ENCODE results near the gene PARP1.

The PARP1 gene

DNA sequence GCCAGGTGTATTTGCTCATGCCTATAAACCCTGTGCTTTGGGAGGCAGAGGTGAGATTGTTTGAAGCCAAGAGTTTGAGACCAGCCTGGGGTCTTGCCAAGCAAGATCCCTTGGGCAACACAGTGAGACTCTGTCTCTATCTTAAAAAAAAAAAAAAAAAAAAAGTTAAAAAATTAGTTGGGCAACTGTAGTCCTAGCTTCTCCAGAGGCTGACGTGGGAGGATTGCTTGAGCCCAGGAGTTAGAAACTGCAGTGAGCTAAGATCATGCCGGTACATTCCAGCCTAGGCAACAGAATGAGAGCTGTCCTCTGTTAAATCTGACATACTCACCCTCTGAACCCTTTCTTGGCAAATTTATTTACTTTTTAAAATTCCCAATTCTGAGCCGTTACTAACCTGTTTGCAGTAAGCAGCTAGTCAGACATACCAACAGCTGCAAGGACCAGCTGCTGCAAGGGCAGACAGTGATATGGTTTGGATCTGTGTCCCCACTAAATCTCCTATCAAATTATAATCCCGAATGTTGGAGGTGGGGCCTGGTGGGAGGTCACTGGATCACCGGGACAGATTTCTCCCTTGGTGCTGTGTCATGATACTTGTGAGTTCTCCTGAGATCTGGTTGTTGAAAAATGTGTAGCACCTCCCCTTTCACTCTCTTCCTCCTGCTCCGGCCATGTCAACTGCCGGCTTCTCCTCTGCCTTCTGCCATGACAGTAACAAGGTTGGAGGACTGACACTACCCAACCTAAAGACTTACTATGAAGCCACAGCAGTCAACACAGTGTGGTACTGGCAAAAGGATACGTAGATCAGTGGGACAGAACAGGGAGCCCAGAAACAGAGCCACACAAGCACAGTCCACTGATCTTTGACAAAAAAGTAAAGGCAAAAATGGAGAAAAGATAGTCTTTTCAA lies 10.6 kb downstream of the PARP1 start:
- H3K4me1 ChIP-seq (ENCODE audit: control extremely low read depth in 1 of 4, control insufficient read depth in 4 of 4, insufficient read depth in 4 of 4, low read length in 3 of 4): no peaks in the 10 kb centered on the region
- ChIA-PET CTCF (interaction anchor here (3.5 kb wide), 1 partner anchor 10 kb away, joined by 16 read pairs; the partner anchor contains the start of gene PARP1), POLR2A (no interaction called here)
- no peaks in the 10 kb centered on the region for H3K27me3 ChIP-seq (replicated peaks in 2 of 5; ENCODE audit: control insufficient read depth in 4 of 5, insufficient read depth in 5 of 5, low read length in 4 of 5)
- no peak overlapping the region for H3K4me3 ChIP-seq (ENCODE audit: control insufficient read depth in 1 of 7, extremely low read depth in 1 of 7, insufficient read depth in 4 of 7, low read depth in 2 of 7, low read length in 6 of 7)
- no peaks in the 10 kb centered on the region for H3K9me3 ChIP-seq (ENCODE audit: control extremely low read depth in 1 of 5, control insufficient read depth in 4 of 5, insufficient read depth in 2 of 5, low read depth in 1 of 5, low read length in 4 of 5)
- H3K27ac ChIP-seq (ENCODE audit: insufficient read depth in 1 of 2, low read depth in 1 of 2, low read length in 2 of 2, poor library complexity in 1 of 2, severe bottlenecking in 2 of 2): no peak overlapping the region
- peaks cover 24 to 88% (median 58%) of the 10 kb centered on the region in 4 experiments for H3K36me3 ChIP-seq (ENCODE audit: control insufficient read depth in 4 of 4, insufficient read depth in 4 of 4, low read length in 3 of 4)
- DNase-seq: no peak
- WGBS (ENCODE audit: insufficient coverage): 87% methylated on average over 4 of the region's 8 CpGs

DNA sequence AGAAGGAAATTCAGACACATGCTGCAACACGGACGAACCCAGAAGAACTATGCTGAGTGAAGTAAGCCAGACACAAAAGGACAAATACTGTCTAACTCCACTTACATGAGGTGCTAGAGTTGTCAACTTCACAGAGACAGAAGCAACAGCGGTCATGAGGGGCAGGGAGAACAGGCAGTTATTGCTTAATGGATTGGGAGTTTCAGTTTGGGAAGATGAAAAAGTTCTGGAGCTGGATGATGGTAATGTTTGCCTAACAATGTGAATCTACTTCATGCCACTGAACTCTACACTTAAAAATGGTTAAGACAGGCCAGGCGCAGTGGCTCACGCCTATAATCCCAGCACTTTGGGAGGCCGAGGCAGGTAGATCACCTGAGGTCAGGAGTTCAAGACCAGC lies 12.1 kb downstream of the PARP1 start:
- ChIA-PET CTCF (interaction anchor here (3.5 kb wide), 1 partner anchor 12 kb away, joined by 16 read pairs; the partner anchor contains the start of gene PARP1), POLR2A (no interaction called here)
- no peak overlapping the region for H3K4me3 ChIP-seq (ENCODE audit: control insufficient read depth in 1 of 7, extremely low read depth in 1 of 7, insufficient read depth in 4 of 7, low read depth in 2 of 7, low read length in 6 of 7)
- peaks cover 26 to 88% (median 56%) of the 10 kb centered on the region in 4 experiments for H3K36me3 ChIP-seq (ENCODE audit: control insufficient read depth in 4 of 4, insufficient read depth in 4 of 4, low read length in 3 of 4)
- no peak overlapping the region for H3K27ac ChIP-seq (ENCODE audit: insufficient read depth in 1 of 2, low read depth in 1 of 2, low read length in 2 of 2, poor library complexity in 1 of 2, severe bottlenecking in 2 of 2)
- 90% methylated on average over 2 of the region's 6 CpGs for WGBS (ENCODE audit: insufficient coverage)
- H3K4me1 ChIP-seq (ENCODE audit: control extremely low read depth in 1 of 4, control insufficient read depth in 4 of 4, insufficient read depth in 4 of 4, low read length in 3 of 4): no peaks in the 10 kb centered on the region
- no peak for DNase-seq
- H3K9me3 ChIP-seq (ENCODE audit: control extremely low read depth in 1 of 5, control insufficient read depth in 4 of 5, insufficient read depth in 2 of 5, low read depth in 1 of 5, low read length in 4 of 5): no peaks in the 10 kb centered on the region
- no peaks in the 10 kb centered on the region for H3K27me3 ChIP-seq (replicated peaks in 2 of 5; ENCODE audit: control insufficient read depth in 4 of 5, insufficient read depth in 5 of 5, low read length in 4 of 5)

DNA sequence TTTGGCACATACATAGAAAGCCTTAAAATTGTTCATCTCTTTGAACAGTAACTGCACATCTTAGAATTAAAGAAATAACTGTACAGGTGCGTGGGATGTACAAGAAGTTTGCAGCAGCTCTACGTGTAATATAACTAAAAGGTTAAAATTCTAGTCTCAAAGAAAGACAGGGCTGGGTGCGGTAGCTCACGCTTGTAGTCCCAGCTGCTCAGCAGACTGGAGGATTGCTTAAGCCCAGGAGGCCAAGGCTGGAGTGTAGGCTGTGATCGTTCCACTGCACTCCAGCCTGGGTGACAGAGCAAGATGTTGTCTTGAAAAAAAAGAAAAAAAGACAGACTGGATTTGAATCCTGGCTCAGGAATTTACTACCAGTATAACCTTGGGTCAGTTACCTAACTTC lies 13.4 kb downstream of the PARP1 start:
- DNase-seq: no peak
- WGBS (ENCODE audit: insufficient coverage): 97% methylated on average over 5 of the region's 5 CpGs
- ChIA-PET POLR2A (no interaction called here), CTCF (interaction anchor here (2.0 kb wide), 1 partner anchor 12 kb away, joined by 4 read pairs; no protein-coding TSS in a partner anchor)
- Histone ChIP-seq H3K36me3 (ENCODE audit: control insufficient read depth in 4 of 4, insufficient read depth in 4 of 4, low read length in 3 of 4) (peaks cover 28 to 89% (median 56%) of the 10 kb centered on the region in 4 experiments), H3K4me3 (ENCODE audit: control insufficient read depth in 1 of 7, extremely low read depth in 1 of 7, insufficient read depth in 4 of 7, low read depth in 2 of 7, low read length in 6 of 7) (no peak overlapping the region), H3K9me3 (ENCODE audit: control extremely low read depth in 1 of 5, control insufficient read depth in 4 of 5, insufficient read depth in 2 of 5, low read depth in 1 of 5, low read length in 4 of 5) (no peaks in the 10 kb centered on the region), H3K4me1 (ENCODE audit: control extremely low read depth in 1 of 4, control insufficient read depth in 4 of 4, insufficient read depth in 4 of 4, low read length in 3 of 4) (no peaks in the 10 kb centered on the region), H3K27me3 (replicated peaks in 2 of 5; ENCODE audit: control insufficient read depth in 4 of 5, insufficient read depth in 5 of 5, low read length in 4 of 5) (no peaks in the 10 kb centered on the region), H3K27ac (ENCODE audit: insufficient read depth in 1 of 2, low read depth in 1 of 2, low read length in 2 of 2, poor library complexity in 1 of 2, severe bottlenecking in 2 of 2) (no peak overlapping the region)

DNA sequence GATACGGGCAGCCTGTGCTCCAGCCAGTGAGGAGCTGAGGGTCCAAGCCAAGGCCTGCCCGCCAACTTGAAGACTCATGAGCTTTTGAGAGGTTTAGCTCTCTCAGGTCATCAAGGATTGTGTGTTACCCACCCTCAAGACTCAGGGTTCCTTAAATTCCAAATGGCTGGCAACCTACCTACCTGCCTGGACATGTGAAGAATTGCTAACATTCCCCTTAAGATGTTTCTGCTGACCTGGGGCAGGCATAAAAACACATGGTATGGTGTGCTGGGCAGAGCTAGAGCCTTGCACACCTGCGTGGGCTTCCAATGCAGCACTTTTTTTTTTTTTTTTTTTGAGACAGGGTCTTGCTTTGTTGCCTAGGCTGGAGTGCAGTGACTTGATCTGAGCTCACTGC lies 17.2 kb downstream of the PARP1 start:
- no peak for DNase-seq
- Histone ChIP-seq H3K27ac (ENCODE audit: insufficient read depth in 1 of 2, low read depth in 1 of 2, low read length in 2 of 2, poor library complexity in 1 of 2, severe bottlenecking in 2 of 2) (no peak overlapping the region), H3K27me3 (replicated peaks in 2 of 5; ENCODE audit: control insufficient read depth in 4 of 5, insufficient read depth in 5 of 5, low read length in 4 of 5) (no peaks in the 10 kb centered on the region), H3K9me3 (ENCODE audit: control extremely low read depth in 1 of 5, control insufficient read depth in 4 of 5, insufficient read depth in 2 of 5, low read depth in 1 of 5, low read length in 4 of 5) (no peaks in the 10 kb centered on the region), H3K4me3 (ENCODE audit: control insufficient read depth in 1 of 7, extremely low read depth in 1 of 7, insufficient read depth in 4 of 7, low read depth in 2 of 7, low read length in 6 of 7) (no peak overlapping the region), H3K4me1 (ENCODE audit: control extremely low read depth in 1 of 4, control insufficient read depth in 4 of 4, insufficient read depth in 4 of 4, low read length in 3 of 4) (no peaks in the 10 kb centered on the region), H3K36me3 (ENCODE audit: control insufficient read depth in 4 of 4, insufficient read depth in 4 of 4, low read length in 3 of 4) (peaks cover 39 to 95% (median 69%) of the 10 kb centered on the region in 4 experiments)
- ChIA-PET CTCF (interaction anchor here (0.8 to 1.9 kb wide), 3 partner anchors 10 to 14 kb away, joined by 3 to 6 read pairs (median 6); no protein-coding TSS in a partner anchor), POLR2A (no interaction called here)
- WGBS (ENCODE audit: insufficient coverage): 96% methylated on average over 2 of the region's 3 CpGs

DNA sequence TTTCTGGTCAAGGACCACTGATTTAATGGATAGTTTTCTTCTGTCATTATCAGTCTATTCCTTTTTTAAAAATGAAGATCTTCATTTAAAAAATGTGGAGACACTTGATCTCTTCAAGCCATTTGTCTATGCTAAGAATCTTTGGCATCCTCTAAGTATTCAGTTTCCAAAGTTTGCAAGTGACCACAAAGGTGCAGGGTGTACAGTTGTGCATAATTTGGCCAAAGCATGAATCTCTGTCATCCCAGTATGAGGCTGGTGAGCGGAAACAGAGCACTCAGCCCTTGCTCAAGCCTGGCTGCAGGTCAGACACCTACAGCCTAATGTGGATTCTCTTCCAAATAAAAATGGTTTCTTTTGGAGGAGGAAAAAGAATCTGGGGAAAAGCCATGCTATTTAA lies 19.8 kb downstream of the PARP1 start:
- DNase-seq: no peak
- Histone ChIP-seq H3K36me3 (ENCODE audit: control insufficient read depth in 4 of 4, insufficient read depth in 4 of 4, low read length in 3 of 4) (peaks cover 44 to 100% (median 74%) of the 10 kb centered on the region in 4 experiments), H3K27ac (ENCODE audit: insufficient read depth in 1 of 2, low read depth in 1 of 2, low read length in 2 of 2, poor library complexity in 1 of 2, severe bottlenecking in 2 of 2) (no peak overlapping the region), H3K4me1 (ENCODE audit: control extremely low read depth in 1 of 4, control insufficient read depth in 4 of 4, insufficient read depth in 4 of 4, low read length in 3 of 4) (no peaks in the 10 kb centered on the region), H3K27me3 (replicated peaks in 2 of 5; ENCODE audit: control insufficient read depth in 4 of 5, insufficient read depth in 5 of 5, low read length in 4 of 5) (no peaks in the 10 kb centered on the region), H3K9me3 (ENCODE audit: control extremely low read depth in 1 of 5, control insufficient read depth in 4 of 5, insufficient read depth in 2 of 5, low read depth in 1 of 5, low read length in 4 of 5) (no peaks in the 10 kb centered on the region), H3K4me3 (ENCODE audit: control insufficient read depth in 1 of 7, extremely low read depth in 1 of 7, insufficient read depth in 4 of 7, low read depth in 2 of 7, low read length in 6 of 7) (no peak overlapping the region)
- POLR2A ChIA-PET: no interaction called here
- WGBS (ENCODE audit: insufficient coverage): 86% methylated on average over 1 of the region's 1 CpG
- CTCF ChIA-PET: no interaction called here

DNA sequence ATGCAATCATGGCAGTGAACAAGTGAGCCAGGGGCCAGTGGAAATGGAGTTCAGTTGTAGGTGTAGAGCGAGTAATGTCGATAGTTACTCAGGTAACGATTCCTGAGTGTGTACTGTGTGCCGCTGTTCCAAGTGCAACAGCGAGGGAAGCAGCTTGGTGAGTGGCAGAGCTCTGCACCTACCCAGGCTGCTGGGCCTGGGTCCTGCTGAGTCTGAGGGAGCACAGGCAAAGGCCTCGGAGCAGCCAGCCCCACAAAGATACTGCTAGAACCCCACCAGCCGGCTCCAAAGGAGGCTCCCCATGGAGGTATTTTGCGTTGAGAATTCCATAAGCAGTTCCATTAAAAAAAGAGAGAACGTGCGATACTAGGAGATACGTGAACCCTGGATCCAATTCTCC lies 23.2 kb downstream of the PARP1 start:
- H3K36me3 ChIP-seq (ENCODE audit: control insufficient read depth in 4 of 4, insufficient read depth in 4 of 4, low read length in 3 of 4): peaks cover 48 to 100% (median 84%) of the 10 kb centered on the region in 4 experiments
- ChIA-PET POLR2A (no interaction called here), CTCF (no interaction called here)
- no peak overlapping the region for H3K27ac ChIP-seq (ENCODE audit: insufficient read depth in 1 of 2, low read depth in 1 of 2, low read length in 2 of 2, poor library complexity in 1 of 2, severe bottlenecking in 2 of 2)
- no peaks in the 10 kb centered on the region for H3K9me3 ChIP-seq (ENCODE audit: control extremely low read depth in 1 of 5, control insufficient read depth in 4 of 5, insufficient read depth in 2 of 5, low read depth in 1 of 5, low read length in 4 of 5)
- H3K4me1 ChIP-seq (ENCODE audit: control extremely low read depth in 1 of 4, control insufficient read depth in 4 of 4, insufficient read depth in 4 of 4, low read length in 3 of 4): no peaks in the 10 kb centered on the region
- WGBS (ENCODE audit: insufficient coverage): over 99% methylated on average over 11 of the region's 11 CpGs
- no peak for DNase-seq
- H3K4me3 ChIP-seq (ENCODE audit: control insufficient read depth in 1 of 7, extremely low read depth in 1 of 7, insufficient read depth in 4 of 7, low read depth in 2 of 7, low read length in 6 of 7): no peak overlapping the region
- H3K27me3 ChIP-seq (replicated peaks in 2 of 5; ENCODE audit: control insufficient read depth in 4 of 5, insufficient read depth in 5 of 5, low read length in 4 of 5): no peaks in the 10 kb centered on the region

DNA sequence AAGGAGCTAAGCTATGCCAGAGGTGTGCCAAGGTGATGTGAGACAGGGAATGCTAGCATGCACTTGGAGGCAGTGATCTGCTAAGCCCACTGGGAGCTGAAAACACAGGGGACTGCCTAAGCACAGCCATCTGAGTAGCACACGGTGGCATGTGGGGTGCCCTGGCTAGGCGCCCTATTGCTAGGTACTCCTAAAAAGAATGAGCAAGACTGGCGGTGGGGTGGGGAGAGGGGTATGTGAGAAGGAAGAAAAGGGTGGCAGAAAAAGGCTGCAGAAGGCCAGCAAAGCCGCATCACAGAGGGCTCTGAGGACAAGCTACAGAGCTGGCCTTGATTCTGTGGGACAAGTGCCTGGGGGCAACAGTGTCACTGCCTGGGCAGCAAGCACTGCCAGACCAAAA lies 23.9 kb downstream of the PARP1 start:
- DNase-seq: no peak
- Histone ChIP-seq H3K4me3 (ENCODE audit: control insufficient read depth in 1 of 7, extremely low read depth in 1 of 7, insufficient read depth in 4 of 7, low read depth in 2 of 7, low read length in 6 of 7) (no peak overlapping the region), H3K36me3 (ENCODE audit: control insufficient read depth in 4 of 4, insufficient read depth in 4 of 4, low read length in 3 of 4) (peaks cover 47 to 100% (median 83%) of the 10 kb centered on the region in 4 experiments), H3K27ac (ENCODE audit: insufficient read depth in 1 of 2, low read depth in 1 of 2, low read length in 2 of 2, poor library complexity in 1 of 2, severe bottlenecking in 2 of 2) (no peak overlapping the region), H3K27me3 (replicated peaks in 2 of 5; ENCODE audit: control insufficient read depth in 4 of 5, insufficient read depth in 5 of 5, low read length in 4 of 5) (no peaks in the 10 kb centered on the region), H3K9me3 (ENCODE audit: control extremely low read depth in 1 of 5, control insufficient read depth in 4 of 5, insufficient read depth in 2 of 5, low read depth in 1 of 5, low read length in 4 of 5) (no peaks in the 10 kb centered on the region), H3K4me1 (ENCODE audit: control extremely low read depth in 1 of 4, control insufficient read depth in 4 of 4, insufficient read depth in 4 of 4, low read length in 3 of 4) (no peaks in the 10 kb centered on the region)
- CTCF ChIA-PET: no interaction called here
- POLR2A ChIA-PET: no interaction called here
- 97% methylated on average over 4 of the region's 4 CpGs for WGBS (ENCODE audit: insufficient coverage)
